Mesodermal cell (in vitro differentiated cells): ENCODE data around the gene EXOG.

Experiments used
- H3K27ac ChIP-seq: 2 replicates; pipeline ENCODE4 v1.7.0; 2013; ENCODE audit warnings: mild to moderate bottlenecking, low read depth, low read length, moderate library complexity; ENCODE audit not compliant: severe bottlenecking
- H3K36me3 ChIP-seq: 2 replicates; pipeline ENCODE4 v1.7.1; 2013; ENCODE audit warnings: mild to moderate bottlenecking, low read length, moderate library complexity; ENCODE audit not compliant: control insufficient read depth, insufficient read depth
- H3K4me1 ChIP-seq: one replicate; pipeline ENCODE4 v1.7.1; 2013; ENCODE audit warnings: mild to moderate bottlenecking, low read length; ENCODE audit not compliant: insufficient read depth, control insufficient read depth, poor library complexity, severe bottlenecking
- H3K4me3 ChIP-seq: 2 replicates; pipeline ENCODE4 v1.7.0; 2013; ENCODE audit warnings: low read length, control low read depth, mild to moderate bottlenecking; ENCODE audit not compliant: insufficient read depth, poor library complexity, severe bottlenecking; ENCODE audit errors: extremely low read depth
- H3K9me3 ChIP-seq: 2 replicates; pipeline ENCODE4 v1.7.1; 2013; ENCODE audit warnings: mild to moderate bottlenecking, low read length, moderate library complexity; ENCODE audit not compliant: control insufficient read depth
- WGBS, 2 experiments: methylation state at CpG; one replicate each; pipeline ENCODE4 v1.1.5; 2013; ENCODE audit warnings: missing lambda C conversion rate in 2 of 2; ENCODE audit not compliant: insufficient coverage in 2 of 2; 5-methylcytosine and 5-hydroxymethylcytosine counted together

Gene EXOG

DNA sequence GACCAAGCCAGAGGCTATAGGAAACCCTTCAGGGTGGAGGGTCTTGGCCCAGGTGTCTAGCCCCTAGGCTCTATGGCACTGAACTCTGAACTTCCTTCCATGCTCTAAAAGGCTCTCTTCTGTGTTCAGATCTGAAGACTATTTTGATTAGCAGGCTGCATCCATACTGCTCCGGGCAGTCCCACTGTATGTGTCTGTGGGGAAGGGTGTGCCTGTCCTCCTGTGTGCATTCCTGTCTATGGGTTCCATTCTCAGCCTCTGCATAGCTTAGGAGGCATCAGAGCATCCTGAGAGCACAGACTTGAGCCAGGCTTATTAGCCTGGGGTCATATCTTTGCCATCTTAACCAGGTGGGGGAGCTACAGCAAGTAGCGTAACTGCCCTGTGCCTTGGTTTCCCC is 38.0 kb downstream of the EXOG start:
- Histone ChIP-seq H3K4me1 (no peaks in the 10 kb centered on the region), H3K4me3 (no peak overlapping the region), H3K27ac (no peak overlapping the region), H3K9me3 (no peaks in the 10 kb centered on the region), H3K36me3 (no peaks in the 10 kb centered on the region)
- WGBS, 2 experiments, result no CpG with 5 or more reads among the region's 2 CpGs

- Histone ChIP-seq H3K4me1 (no peaks in the 10 kb centered on the region), H3K9me3 (no peaks in the 10 kb centered on the region), H3K36me3 (no peaks in the 10 kb centered on the region), H3K27ac (no peak overlapping the region), H3K4me3 (no peak overlapping the region)
- WGBS, 2 experiments, result no CpG with 5 or more reads among the region's 7 CpGs
Observed at GRCh38 chr3:38534604-38535003, 38.5 kb downstream of the EXOG start.

DNA sequence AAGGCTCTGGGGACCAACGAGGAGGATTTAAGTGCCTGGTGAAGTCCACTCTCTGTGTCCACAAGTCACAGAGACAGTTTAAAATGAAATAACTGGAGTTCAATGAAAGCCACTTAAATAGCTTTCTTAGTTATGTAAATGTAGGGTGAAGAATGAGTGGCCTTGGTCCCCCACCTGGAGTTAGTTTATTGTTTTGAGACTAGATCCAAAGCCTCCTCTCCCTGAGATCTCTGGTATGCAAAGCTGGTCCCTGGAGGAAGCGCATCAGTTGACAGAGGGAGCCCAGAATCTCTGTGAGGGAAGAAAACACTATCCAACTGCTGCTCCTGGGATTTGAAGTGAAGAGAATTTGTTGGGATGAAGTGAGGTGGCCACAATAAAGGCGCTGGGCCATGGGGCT is 40.5 kb downstream of the EXOG start:
- WGBS, 2 experiments, result 48 to 49% methylated on average over 2 of the region's 3 CpGs
- H3K9me3 ChIP-seq, result no peaks in the 10 kb centered on the region

DNA sequence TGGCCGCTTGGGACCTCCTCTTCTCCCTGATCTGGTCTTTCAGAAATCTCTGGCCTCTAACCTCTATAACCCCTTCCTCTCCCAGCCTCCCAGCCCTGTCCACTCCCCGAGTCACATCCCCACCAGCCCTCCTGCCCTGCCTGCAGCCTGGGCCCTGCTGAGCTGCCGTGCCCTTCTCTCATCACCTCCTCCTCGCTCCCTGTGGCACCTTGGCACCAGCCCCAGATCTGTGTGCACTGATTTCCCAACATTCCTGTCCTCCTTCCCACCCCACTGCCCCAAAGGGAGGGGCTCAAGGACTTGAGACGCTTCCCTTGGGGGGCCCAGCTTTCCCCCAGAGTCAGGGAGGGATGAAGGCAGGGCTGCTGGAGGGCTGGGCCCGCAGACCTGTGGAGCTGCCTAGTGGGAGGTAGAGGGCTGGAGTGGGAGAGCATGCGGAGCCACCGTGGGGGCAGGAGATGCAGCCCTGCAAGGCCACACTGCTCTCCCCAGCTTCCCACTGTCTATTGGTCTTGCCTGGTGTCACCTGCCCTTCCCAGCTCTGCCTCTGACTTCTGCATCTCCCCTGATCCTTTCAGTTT is 42.7 kb downstream of the EXOG start:
- 77 to 91% methylated on average over 4 to 7 of the region's 8 CpGs for WGBS, 2 experiments
- no peak overlapping the region for H3K4me3 ChIP-seq
- no peaks in the 10 kb centered on the region for H3K4me1 ChIP-seq
- H3K9me3 ChIP-seq, result no peaks in the 10 kb centered on the region
- H3K27ac ChIP-seq, result no peak overlapping the region
- H3K36me3 ChIP-seq, result no peaks in the 10 kb centered on the region

More for the DNA sequence above, 40.5 kb downstream of the EXOG start:
- Histone ChIP-seq H3K4me1 (no peaks in the 10 kb centered on the region), H3K27ac (no peak overlapping the region), H3K4me3 (no peak overlapping the region), H3K36me3 (no peaks in the 10 kb centered on the region)

DNA sequence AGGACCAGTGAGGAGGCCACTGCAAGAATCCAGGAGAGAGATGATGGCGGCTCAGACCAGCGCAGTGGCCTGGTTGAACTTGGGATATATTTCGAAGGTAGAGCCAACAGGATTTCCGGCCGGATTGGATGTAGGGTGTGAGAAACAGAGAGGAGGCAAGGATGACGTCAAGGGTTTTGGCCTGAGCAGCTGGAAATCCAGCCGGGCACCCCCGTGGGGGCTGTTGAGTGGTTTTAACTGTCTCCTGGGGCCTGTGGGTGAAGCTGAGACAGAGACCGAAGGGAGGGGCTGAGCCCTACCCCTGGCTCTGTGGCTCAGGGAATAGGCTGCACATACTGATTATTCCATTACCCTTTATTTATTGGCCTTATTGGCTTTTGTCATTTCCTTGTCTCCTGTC is 45.7 kb downstream of the EXOG start:
- Histone ChIP-seq H3K9me3 (no peaks in the 10 kb centered on the region), H3K27ac (no peak overlapping the region), H3K4me1 (no peaks in the 10 kb centered on the region), H3K36me3 (no peaks in the 10 kb centered on the region), H3K4me3 (no peak overlapping the region)
- 90 to 97% methylated on average over 8 to 9 of the region's 9 CpGs for WGBS, 2 experiments

DNA sequence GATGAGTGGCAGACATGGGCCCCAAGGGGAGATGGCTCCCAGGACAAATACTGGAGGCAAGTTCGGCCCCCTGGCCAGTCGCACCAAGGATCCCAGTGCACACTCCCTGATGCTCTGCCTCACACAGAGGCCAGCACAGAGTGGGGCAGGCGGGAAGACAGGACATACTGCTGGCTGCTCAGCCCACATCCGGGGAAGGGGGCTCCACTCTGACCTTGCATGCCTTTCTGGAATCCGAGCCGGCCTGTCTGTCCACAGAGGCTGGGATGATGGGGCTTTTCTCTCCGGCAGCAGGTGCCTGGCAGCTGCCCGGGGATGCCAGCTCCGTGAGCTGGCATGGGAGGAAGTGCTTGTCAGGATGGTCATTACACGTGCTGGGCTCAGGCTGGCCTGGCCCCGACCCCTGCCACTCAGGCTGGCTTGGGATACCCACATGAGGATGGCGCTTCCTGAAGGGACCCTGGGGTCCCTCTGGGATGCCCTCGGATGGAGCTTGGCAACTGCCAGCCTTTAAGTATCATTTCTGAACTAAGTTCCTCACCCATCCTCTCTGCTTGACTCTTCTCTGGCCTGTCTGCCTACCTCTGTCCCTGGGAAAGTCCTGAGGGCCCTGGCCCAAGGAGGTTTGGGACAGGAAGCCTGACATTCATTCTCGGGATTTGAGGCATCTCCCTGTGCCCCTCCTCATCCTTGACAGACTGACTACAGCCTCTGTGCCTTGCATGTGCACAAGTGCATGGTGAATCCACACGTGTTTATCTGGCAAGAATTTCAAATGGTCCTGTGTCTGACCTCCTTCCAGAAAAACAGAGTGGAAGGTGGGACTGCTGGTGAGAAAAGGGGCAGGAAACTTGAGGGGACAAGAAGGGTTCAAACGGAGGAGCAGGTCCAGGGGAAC is 46.5 kb downstream of the EXOG start:
- Histone ChIP-seq H3K4me1 (no peaks in the 10 kb centered on the region), H3K36me3 (no peaks in the 10 kb centered on the region), H3K4me3 (no peak overlapping the region), H3K27ac (no peak overlapping the region), H3K9me3 (no peaks in the 10 kb centered on the region)
- WGBS, 2 experiments, result 84 to 86% methylated on average over 9 to 15 of the region's 16 CpGs

DNA sequence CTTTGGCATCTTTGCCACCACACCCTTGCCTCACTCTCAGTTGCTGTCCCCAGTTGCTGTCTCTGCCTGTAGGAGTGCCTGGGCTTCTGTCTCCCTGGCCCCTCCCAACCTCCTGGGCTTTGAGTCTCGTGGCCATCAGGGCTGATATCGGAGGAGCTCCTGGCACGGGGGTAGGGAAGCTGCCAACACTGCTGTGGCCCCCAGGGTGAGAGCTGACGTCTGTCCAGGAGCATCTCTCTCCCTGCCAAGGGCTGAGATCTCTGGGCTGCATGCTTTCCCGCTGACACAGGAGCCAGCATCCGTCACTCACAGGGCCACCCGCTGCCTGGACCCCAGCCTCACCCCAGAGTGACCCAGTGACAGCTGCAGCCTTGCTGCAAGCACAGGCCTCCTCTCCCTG is 47.4 kb downstream of the EXOG start:
- H3K27ac ChIP-seq, result no peak overlapping the region
- no peak overlapping the region for H3K4me3 ChIP-seq
- H3K9me3 ChIP-seq, result no peaks in the 10 kb centered on the region
- H3K36me3 ChIP-seq, result no peaks in the 10 kb centered on the region
- WGBS, 2 experiments, result 84 to 87% methylated on average over 7 of the region's 7 CpGs
- H3K4me1 ChIP-seq, result no peaks in the 10 kb centered on the region

GRCh38 chr3:38544926-38545325 is 48.8 kb downstream of the EXOG start:
- no peaks in the 10 kb centered on the region for H3K36me3 ChIP-seq
- H3K27ac ChIP-seq, result no peak overlapping the region
- 97 to 100% methylated on average over 3 of the region's 3 CpGs for WGBS, 2 experiments
- no peaks in the 10 kb centered on the region for H3K9me3 ChIP-seq
- no peak overlapping the region for H3K4me3 ChIP-seq
- H3K4me1 ChIP-seq, result no peaks in the 10 kb centered on the region

DNA sequence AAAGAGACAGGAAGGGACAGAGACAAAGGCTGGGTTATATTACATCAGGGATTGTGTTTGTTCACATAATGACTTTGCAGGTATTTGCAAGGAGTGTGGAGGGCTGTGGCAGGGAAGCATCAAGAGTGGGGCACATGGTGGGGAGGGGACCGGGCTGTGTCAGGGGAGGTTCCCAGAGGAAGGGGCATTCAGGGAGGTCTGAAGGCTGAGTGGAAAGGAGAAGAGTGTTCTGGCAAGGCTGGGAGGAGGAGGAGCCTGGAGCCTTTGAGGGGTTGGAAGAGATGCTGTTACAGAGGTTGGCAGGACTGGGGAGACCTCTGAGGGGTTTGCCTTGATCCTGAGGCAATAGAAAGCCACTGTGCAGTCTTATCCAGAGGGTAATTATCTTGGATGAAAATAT is 49.4 kb downstream of the EXOG start:
- WGBS, 2 experiments, result 90 to 100% methylated on average over 1 of the region's 1 CpG
- Histone ChIP-seq H3K27ac (no peak overlapping the region), H3K4me3 (no peak overlapping the region), H3K9me3 (no peaks in the 10 kb centered on the region), H3K4me1 (no peaks in the 10 kb centered on the region), H3K36me3 (no peaks in the 10 kb centered on the region)

GRCh38 chr3:38545983-38546382 is 49.8 kb downstream of the EXOG start:
- Histone ChIP-seq H3K27ac (no peak overlapping the region), H3K9me3 (no peaks in the 10 kb centered on the region), H3K36me3 (no peaks in the 10 kb centered on the region), H3K4me3 (no peak overlapping the region), H3K4me1 (no peaks in the 10 kb centered on the region)
- 93 to 97% methylated on average over 4 of the region's 4 CpGs for WGBS, 2 experiments
